IMR-90 (cell line): Measurements from ENCODE around the gene PLEKHO2.

Experiments
- CEBPB ChIP-seq: IDR thresholded peaks from 2 replicates; pipeline ENCODE4 v1.6.1; 2012; ENCODE audit warnings: low read depth, low read length, improper control_type of control experiment
- CTCF ChIP-seq: conservative IDR thresholded peaks from 2 replicates; pipeline ENCODE4 v1.5.1; 2012; ENCODE audit warnings: mild to moderate bottlenecking, low read depth, low read length, improper control_type of control experiment
- FOS ChIP-seq: fragments of 150-350 bp; IDR thresholded peaks from 2 replicates; pipeline ENCODE4 v1.6.1; 2016; ENCODE audit warnings: low read depth, low read length
- MAFK ChIP-seq: IDR thresholded peaks from 2 replicates; pipeline ENCODE4 v1.6.1; 2012; ENCODE audit warnings: low read depth, low read length, improper control_type of control experiment
- NFE2L2 ChIP-seq: fragments of 150-350 bp; IDR thresholded peaks from 2 replicates; pipeline ENCODE4 v1.6.1; 2016; ENCODE audit warnings: low read depth, mild to moderate bottlenecking, low read length
- POLR2A ChIP-seq: IDR thresholded peaks from 2 replicates; pipeline ENCODE4 v1.6.1; 2012; ENCODE audit warnings: mild to moderate bottlenecking, low read depth, low read length
- RAD21 ChIP-seq: IDR thresholded peaks from 2 replicates; pipeline ENCODE4 v1.6.1; 2012; ENCODE audit warnings: low read length, improper control_type of control experiment
- RCOR1 ChIP-seq: IDR thresholded peaks from 2 replicates; pipeline ENCODE4 v1.6.1; 2012; ENCODE audit warnings: mild to moderate bottlenecking, low read length, improper control_type of control experiment; ENCODE audit not compliant: insufficient replicate concordance
- SMC3 ChIP-seq: fragments of 150-350 bp; IDR thresholded peaks from 2 replicates; pipeline ENCODE4 v1.6.1; 2016; ENCODE audit warnings: low read depth, mild to moderate bottlenecking, antibody characterized with exemption, low read length, moderate library complexity
- TF ChIP-seq, protein P1 (sequence below): fragments of 150-350 bp; IDR thresholded peaks from 2 replicates; pipeline ENCODE4 v1.6.1; 2016; ENCODE audit warnings: low read depth, mild to moderate bottlenecking, low read length, moderate library complexity, borderline replicate concordance
- TF ChIP-seq, protein P2 (sequence below): fragments of 150-350 bp; IDR thresholded peaks from 2 replicates; pipeline ENCODE4 v1.6.1; 2017; ENCODE audit warnings: mild to moderate bottlenecking, antibody characterized with exemption, low read length, low read depth

DNA sequence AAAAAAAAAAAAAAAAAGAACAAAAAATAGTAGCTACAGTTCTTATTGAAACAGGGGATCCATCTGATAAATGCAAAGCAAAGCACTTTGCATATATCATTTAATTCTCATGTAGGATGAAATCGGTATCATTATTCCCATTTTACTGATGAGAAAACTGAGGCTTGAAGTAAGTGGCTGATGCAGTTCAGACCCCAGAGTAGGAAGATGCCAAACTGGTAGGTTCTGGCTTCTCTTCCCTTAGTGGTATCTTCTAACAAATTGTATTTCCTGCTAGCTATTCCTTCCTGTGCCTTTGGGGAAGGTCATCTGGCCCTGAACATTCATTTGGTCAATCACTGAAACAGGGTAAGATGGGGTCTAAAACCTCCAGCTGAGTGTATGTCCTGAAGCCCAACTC is 38.2 kb upstream of the PLEKHO2 start:
- TF ChIP-seq, protein P1, sequence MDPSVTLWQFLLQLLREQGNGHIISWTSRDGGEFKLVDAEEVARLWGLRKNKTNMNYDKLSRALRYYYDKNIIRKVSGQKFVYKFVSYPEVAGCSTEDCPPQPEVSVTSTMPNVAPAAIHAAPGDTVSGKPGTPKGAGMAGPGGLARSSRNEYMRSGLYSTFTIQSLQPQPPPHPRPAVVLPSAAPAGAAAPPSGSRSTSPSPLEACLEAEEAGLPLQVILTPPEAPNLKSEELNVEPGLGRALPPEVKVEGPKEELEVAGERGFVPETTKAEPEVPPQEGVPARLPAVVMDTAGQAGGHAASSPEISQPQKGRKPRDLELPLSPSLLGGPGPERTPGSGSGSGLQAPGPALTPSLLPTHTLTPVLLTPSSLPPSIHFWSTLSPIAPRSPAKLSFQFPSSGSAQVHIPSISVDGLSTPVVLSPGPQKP: no peak
- TF ChIP-seq CTCF (no peak), POLR2A (no peak), CEBPB (no peak), RCOR1 (no peak), MAFK (no peak), RAD21 (no peak), NFE2L2 (no peak), FOS (no peak), SMC3 (no peak)
- TF ChIP-seq, protein P2, sequence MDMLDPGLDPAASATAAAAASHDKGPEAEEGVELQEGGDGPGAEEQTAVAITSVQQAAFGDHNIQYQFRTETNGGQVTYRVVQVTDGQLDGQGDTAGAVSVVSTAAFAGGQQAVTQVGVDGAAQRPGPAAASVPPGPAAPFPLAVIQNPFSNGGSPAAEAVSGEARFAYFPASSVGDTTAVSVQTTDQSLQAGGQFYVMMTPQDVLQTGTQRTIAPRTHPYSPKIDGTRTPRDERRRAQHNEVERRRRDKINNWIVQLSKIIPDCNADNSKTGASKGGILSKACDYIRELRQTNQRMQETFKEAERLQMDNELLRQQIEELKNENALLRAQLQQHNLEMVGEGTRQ: no peak
